GM12801 (cell line): ENCODE data around the gene TP53I11.

Experiments used
- TF ChIP-seq, protein P1 (sequence below): IDR thresholded peaks from one replicate; pipeline ENCODE4 v1.5.1; 2011; ENCODE audit warnings: control low read depth; ENCODE audit not compliant: insufficient read length; ENCODE audit errors: extremely low read depth

Gene TP53I11

DNA sequence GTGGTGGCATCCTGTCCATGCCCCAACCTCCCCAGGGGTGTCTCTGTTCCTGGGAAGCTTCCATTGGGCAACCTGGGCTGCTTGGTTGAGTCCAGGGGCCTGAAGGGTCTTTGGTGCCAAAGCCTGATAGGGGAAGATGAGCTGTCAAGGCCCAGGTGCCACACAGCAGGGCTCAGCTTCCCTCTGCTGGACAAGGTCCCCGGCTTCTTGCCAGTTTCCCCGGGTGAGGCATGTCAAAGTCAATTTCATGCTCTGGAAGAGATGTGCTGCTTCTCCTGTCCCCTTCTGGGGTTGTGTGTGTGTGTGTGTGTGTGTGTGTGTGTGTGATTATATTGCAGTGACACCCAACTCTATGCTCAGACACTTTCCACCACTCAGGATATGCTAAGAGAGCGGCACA is 26.9 kb downstream of the TP53I11 start:
- TF ChIP-seq, protein P1, sequence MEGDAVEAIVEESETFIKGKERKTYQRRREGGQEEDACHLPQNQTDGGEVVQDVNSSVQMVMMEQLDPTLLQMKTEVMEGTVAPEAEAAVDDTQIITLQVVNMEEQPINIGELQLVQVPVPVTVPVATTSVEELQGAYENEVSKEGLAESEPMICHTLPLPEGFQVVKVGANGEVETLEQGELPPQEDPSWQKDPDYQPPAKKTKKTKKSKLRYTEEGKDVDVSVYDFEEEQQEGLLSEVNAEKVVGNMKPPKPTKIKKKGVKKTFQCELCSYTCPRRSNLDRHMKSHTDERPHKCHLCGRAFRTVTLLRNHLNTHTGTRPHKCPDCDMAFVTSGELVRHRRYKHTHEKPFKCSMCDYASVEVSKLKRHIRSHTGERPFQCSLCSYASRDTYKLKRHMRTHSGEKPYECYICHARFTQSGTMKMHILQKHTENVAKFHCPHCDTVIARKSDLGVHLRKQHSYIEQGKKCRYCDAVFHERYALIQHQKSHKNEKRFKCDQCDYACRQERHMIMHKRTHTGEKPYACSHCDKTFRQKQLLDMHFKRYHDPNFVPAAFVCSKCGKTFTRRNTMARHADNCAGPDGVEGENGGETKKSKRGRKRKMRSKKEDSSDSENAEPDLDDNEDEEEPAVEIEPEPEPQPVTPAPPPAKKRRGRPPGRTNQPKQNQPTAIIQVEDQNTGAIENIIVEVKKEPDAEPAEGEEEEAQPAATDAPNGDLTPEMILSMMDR: no peak

DNA sequence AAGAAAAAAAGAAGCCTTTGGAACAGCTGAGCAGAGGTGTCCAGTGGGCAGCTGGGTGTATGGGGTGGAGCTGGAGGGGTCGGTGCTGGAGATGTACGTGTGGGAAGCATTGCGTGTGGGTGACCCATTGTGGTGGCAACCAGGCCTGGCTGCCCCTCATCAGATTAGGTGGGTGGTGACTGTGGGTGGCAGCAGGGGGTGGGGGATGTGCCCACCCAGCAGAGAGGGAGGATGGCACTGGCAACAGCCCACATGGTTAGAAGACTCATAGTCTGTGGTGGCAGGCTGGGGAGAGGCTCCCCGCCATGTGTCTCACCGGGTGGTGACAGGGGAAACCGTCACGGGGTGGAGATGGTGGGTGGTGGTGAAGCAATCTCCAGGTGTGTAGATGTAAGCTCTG is 27.6 kb downstream of the TP53I11 start:
- TF ChIP-seq, protein P1: no peak

DNA sequence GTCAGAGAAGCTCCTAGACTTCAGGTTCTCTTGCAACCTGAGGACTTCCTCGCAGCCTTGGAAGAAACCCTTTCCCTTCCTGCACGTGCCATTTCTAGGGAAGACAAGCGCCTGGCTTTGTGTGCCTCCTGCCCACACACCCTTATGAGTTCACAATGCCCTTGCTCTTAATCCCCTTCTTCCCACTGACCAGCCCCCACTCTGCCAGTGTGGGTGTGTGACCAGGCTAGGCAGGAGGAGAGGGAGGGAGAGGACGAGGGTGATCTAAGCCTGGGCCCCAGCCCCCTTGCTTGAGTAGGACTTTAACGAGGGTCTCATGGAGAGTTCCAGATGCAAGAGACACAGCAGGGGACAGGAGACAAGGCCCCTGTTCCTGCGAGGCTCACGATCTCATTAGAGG is 30.2 kb downstream of the TP53I11 start:
- TF ChIP-seq, protein P1: no peak

DNA sequence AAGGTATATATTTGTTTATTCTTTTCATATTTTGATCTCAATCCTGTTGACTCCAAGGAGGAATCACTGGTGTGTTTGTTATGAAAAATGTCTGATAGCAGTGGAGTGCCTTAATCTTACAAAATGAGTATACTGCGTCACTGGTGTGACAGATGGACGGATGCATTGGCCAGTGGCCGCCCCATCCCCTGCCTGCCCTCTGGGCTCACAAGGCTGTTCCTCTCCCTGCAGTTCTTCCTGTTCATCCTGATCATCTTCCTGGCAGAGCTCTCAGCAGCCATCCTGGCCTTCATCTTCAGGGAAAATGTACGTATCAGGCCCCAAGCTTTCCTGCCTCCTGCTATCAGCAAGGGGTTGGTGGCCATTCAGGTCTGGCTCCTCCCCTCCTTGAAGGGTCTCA is 32.9 kb downstream of the TP53I11 start:
- TF ChIP-seq, protein P1: no peak

DNA sequence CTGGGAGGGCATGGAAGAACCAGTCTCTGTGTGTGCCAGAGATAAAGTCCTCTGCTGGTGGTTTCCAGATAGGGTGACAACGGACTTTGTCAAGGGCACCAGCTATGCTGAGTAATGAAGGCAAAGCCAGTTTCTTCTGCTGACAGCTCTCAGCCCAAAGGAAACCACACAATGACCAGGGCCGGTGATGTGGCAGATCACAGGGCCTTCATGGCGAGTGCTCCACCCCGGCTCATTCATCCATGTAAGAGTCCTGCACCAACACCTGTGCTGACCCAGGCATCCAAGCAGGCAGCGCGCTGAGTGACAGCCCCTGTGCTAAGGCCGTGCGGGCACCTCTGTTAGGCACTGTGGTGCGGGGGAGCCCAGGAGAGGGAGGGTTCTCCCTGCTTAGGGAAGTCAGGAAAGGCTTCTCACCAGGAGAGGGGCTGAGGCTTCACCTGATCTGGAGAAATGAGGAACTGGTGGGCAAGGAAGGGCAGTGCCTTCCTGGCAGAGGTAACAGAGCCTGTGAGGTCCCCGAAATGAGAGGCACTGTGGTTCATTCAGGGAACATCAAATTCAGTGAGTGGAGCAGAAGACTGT is 33.8 kb downstream of the TP53I11 start:
- TF ChIP-seq, protein P1: no peak

DNA sequence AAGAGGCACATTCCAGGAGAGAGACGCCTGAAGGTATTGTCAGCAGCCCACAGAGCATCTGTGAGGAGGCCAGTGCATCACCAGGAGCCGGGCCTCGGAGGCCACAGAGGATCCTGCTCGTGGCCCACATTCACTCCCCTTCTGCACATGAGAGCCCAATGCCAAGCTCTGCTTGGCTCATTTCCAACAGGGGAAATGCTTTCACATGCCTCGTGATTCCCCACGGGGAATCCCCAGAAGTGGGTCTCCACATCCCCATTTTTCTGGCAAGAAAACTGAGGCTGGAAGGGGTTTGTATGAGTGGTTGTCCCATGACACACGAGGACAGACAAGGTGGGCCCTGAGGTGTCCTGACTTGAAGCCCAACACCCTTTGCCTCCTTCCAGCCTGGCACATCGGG is 34.4 kb downstream of the TP53I11 start:
- TF ChIP-seq, protein P1: no peak

DNA sequence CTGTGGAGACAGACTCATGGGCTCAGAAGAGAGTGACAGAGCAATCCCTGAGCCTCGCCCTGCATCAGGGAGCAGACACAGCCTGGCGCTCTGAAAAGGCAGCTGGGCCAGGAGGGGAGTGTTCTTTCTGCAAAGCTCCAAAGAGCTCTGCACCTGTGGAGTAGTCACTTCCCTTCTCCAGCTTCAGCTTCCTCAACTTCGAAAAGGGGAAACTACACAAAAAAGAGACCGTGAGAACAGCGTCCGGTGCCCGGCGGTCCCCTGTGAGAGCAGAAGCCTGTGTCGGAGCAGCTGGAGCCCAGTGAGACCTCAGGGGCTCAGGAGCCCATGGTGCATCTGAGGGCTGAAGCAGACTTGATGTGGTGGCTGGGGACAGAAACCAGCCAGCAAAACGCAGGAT is 35.1 kb downstream of the TP53I11 start:
- TF ChIP-seq, protein P1: no peak
